KMS-11 (cell line): ENCODE data around the gene SULT1A2.
"Not testable (repeated sequence)": the region's sequence is repeated elsewhere in the genome, so short reads cannot be mapped to it uniquely, and the experiment has no call there.

Experiments used
- H2AFZ ChIP-seq: fragments of 200-600 bp; sonication (generic); 2 replicates; pipeline ENCODE4 v1.6.1; 2016; ENCODE audit warnings: antibody characterized with exemption, mixed run types, low read depth
- H3K27ac ChIP-seq: fragments of 200-600 bp; sonication (generic); 2 replicates; pipeline ENCODE4 v1.6.1; 2016; ENCODE audit warnings: mild to moderate bottlenecking, mixed run types
- H3K27me3 ChIP-seq: fragments of 200-600 bp; sonication (generic); 2 replicates; pipeline ENCODE4 v1.6.1; 2017; ENCODE audit warnings: mild to moderate bottlenecking, low read depth, mixed run types, moderate library complexity; ENCODE audit not compliant: insufficient read depth
- H3K36me3 ChIP-seq: fragments of 200-600 bp; sonication (generic); 2 replicates; pipeline ENCODE4 v1.6.1; 2017; ENCODE audit warnings: mild to moderate bottlenecking, mixed run types; ENCODE audit not compliant: insufficient read depth
- H3K4me1 ChIP-seq: fragments of 200-600 bp; sonication (generic); 2 replicates; pipeline ENCODE4 v1.6.1; 2016; ENCODE audit warnings: mild to moderate bottlenecking, low read depth, mixed run types; ENCODE audit not compliant: poor library complexity, severe bottlenecking
- H3K4me2 ChIP-seq: fragments of 200-600 bp; sonication (generic); 2 replicates; pipeline ENCODE4 v1.7.0; 2016; ENCODE audit warnings: mild to moderate bottlenecking, mixed run types
- H3K4me3 ChIP-seq: fragments of 200-600 bp; sonication (generic); IDR thresholded peaks from 2 replicates; pipeline ENCODE4 v1.6.1; 2017; ENCODE audit warnings: low read depth, low read length, mixed read lengths; ENCODE audit not compliant: insufficient read depth
- H3K79me2 ChIP-seq: fragments of 200-600 bp; sonication (generic); 2 replicates; pipeline ENCODE4 v1.6.1; 2016; ENCODE audit warnings: low read depth, mixed run types; ENCODE audit not compliant: insufficient read depth
- H3K9ac ChIP-seq: fragments of 200-600 bp; sonication (generic); 2 replicates; pipeline ENCODE4 v1.6.1; 2016; ENCODE audit warnings: mild to moderate bottlenecking, mixed run types
- H4K20me1 ChIP-seq: fragments of 200-600 bp; sonication (generic); 2 replicates; pipeline ENCODE4 v1.6.1; 2016; ENCODE audit warnings: mild to moderate bottlenecking, mixed run types; ENCODE audit not compliant: insufficient read depth
- TF ChIP-seq, protein P1 (sequence below): fragments of 200-600 bp; sonication (generic); conservative IDR thresholded peaks from 2 replicates; pipeline ENCODE4 v1.6.1; 2017; ENCODE audit warnings: low read depth, mild to moderate bottlenecking, antibody characterized with exemption, low read length, moderate library complexity, mixed read lengths

Gene SULT1A2

DNA sequence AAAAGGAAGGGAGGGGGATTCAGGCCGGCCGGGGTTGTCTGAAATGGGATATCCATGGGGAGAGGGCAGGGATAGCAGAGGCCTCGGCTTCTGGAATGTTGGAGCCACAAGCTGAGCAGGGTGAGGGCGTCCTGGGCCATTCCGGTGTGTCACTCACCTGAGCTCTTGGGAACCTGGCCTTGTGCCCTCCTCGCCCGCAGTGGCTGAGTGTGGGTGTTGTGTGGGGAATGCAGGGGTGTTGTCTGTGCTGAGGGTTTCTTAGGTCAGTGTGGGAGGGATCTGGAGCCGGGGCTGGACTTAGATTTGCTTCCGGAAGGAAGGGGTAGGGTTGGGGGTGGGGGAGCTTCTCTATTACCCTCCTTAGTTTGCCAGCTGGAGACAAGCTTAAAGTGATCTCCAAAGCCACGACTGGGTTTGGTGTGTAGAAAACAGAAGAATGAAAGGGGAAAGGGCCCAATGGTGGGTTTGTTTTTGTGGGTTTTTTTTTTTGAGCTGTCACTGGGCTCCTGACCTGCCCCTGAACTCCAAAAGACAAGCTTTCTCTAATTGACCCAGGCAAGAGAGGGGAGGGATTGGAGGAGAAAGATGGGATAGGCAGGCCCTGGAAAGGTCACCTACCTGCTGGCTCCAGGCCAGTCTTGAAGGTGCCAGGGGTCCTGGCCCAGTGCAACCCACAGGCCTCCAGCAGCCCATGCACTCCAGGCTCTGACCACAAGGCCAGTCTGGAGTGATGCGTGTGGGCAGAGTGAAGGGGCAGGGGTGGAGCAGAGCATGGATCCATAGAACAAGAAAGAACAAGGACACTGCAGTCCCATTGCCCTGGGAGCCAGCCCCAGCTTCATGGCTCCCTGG is at the start of gene SULT1A2:
SULT1A2 (minus strand) TSS at position 211 of the 852 bp plus-strand sequence. CDS start 1,120 bp downstream, outside the sequence.
- Histone ChIP-seq H3K9ac (no peak within 1 kb of the TSS), H3K36me3 (no peaks in the 10 kb centered on the region), H4K20me1 (no peaks in the 10 kb centered on the region), H3K27me3 (no peaks in the 10 kb centered on the region), H3K79me2 (no peaks in the 10 kb centered on the region), H3K4me3 (no peak within 1 kb of the TSS), H3K27ac (no peak within 1 kb of the TSS), H3K4me2 (peak within 1 kb of the TSS; percentile 41; the same call in 1 of the 2 replicates), H2AFZ (no peak within 1 kb of the TSS; the same call in 1 of the 2 replicates), H3K4me1 (peaks cover 16% of the 10 kb centered on the region)
- TF ChIP-seq, protein P1, sequence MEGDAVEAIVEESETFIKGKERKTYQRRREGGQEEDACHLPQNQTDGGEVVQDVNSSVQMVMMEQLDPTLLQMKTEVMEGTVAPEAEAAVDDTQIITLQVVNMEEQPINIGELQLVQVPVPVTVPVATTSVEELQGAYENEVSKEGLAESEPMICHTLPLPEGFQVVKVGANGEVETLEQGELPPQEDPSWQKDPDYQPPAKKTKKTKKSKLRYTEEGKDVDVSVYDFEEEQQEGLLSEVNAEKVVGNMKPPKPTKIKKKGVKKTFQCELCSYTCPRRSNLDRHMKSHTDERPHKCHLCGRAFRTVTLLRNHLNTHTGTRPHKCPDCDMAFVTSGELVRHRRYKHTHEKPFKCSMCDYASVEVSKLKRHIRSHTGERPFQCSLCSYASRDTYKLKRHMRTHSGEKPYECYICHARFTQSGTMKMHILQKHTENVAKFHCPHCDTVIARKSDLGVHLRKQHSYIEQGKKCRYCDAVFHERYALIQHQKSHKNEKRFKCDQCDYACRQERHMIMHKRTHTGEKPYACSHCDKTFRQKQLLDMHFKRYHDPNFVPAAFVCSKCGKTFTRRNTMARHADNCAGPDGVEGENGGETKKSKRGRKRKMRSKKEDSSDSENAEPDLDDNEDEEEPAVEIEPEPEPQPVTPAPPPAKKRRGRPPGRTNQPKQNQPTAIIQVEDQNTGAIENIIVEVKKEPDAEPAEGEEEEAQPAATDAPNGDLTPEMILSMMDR, result no peak

DNA sequence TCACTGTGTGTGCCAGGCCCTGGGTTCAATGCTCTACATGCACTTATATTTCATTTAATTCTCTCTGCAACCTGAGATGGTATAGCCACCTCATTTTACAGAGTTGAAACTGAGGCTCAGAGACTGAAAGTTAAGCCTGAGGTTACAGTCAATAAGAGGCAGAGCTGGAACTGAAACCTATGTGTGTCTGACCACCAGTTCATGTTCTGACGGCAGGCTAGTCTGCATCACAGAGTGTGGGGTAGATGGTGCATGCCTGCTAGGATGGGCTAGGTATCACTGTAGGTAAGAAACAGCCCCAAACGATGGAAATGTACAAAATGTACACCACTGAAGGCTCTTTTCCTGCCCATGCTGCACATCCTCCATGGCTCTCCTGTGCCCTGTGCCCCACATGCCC is 43.1 kb upstream of the SULT1A2 start:
- not testable (repeated sequence) for H2AFZ ChIP-seq, H3K9ac ChIP-seq, H3K4me3 ChIP-seq, H3K27ac ChIP-seq, H4K20me1 ChIP-seq, H3K79me2 ChIP-seq, H3K27me3 ChIP-seq, H3K36me3 ChIP-seq
- Histone ChIP-seq H3K4me1 (peaks cover 30% of the 10 kb centered on the region), H3K4me2 (peak overlapping the region; percentile 94)

DNA sequence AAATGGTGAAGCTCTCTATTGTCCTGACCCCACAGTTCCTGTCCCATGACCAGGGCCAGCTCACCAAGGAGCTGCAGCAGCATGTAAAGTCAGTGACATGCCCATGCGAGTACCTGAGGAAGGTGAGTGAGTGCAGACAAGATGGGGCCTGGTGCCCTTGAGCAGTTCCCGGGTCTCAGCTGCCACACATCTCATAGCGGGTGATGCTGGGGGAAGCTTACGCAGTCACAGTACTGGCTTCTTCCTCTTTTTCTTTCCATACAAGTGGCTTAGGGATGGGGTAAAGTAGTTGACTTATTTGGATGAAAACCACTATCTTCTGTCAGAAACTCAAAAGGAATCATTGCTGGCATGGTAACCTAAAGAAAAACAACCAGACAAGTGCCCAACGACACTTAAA is 41.5 kb upstream of the SULT1A2 start:
- H3K4me1 ChIP-seq, result peaks cover 30% of the 10 kb centered on the region
- H3K36me3 ChIP-seq, H3K4me3 ChIP-seq, H3K79me2 ChIP-seq, H3K9ac ChIP-seq, H3K27me3 ChIP-seq, H3K4me2 ChIP-seq, H3K27ac ChIP-seq, H2AFZ ChIP-seq, H4K20me1 ChIP-seq: not testable (repeated sequence)

DNA sequence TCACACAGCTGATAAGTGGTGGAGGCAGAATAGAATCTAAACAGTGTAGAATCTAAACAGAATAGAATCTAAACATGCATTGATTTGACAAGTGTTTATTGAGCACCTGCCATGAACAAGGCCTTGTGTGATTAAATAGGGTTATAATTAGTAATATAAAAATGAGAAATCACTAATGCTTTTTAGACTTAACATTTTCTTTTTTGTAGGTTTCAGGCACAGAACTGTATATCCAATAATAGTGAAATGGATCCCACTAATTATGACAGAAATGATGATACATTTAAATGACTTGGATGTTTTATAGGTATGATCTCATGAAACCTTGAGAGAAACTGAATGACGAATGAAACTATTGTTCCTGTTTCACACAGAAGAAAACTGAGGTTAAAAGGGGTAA is 40.9 kb upstream of the SULT1A2 start, which contains the start of gene NPIPB8:
NPIPB8 (plus strand) TSS at position 301 of the 400 bp plus-strand sequence. CDS start 296 bp downstream, outside the sequence.
- H3K4me2 ChIP-seq, H2AFZ ChIP-seq, H4K20me1 ChIP-seq, H3K27ac ChIP-seq, H3K9ac ChIP-seq, H3K27me3 ChIP-seq, H3K36me3 ChIP-seq, H3K79me2 ChIP-seq, H3K4me3 ChIP-seq: not testable (repeated sequence)
- peaks cover 30% of the 10 kb centered on the region for H3K4me1 ChIP-seq

DNA sequence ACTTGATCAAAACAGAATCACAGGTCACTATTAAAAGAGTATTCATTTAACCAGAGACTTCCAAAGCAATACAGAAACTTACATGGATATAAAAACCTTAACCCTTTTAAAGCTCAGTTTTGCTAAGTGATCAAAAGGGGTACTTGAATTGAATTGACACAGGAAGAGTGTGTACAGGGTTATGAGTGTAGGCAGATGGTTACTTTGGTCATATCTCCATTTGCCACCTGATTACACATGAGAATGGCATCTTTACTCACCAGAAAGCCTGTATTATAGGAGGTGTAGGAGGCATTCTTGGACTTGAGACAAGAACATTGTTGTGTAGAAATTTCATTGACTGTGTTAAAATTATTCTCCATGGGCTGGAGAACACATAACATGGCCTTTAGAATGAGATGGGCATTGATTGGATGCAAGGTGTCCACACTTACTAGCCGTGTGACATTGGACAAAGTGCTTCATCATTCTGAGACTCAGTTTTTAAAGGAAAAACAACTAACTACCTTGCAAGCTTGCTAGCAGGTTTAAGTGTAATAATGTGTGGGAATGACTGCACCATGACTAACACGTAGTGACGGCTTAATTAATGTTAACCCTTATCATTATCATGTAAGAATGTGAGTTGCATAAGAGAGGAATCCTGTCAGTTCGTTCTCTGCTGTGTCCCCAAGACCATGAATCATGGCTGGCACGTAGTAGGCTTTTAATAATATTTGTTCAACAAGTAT is 39.4 kb upstream of the SULT1A2 start:
- H3K4me2 ChIP-seq, H3K9ac ChIP-seq, H2AFZ ChIP-seq, H3K27me3 ChIP-seq, H3K4me3 ChIP-seq, H3K27ac ChIP-seq, H3K36me3 ChIP-seq, H3K79me2 ChIP-seq, H4K20me1 ChIP-seq: not testable (repeated sequence)
- H3K4me1 ChIP-seq, result peaks cover 30% of the 10 kb centered on the region

DNA sequence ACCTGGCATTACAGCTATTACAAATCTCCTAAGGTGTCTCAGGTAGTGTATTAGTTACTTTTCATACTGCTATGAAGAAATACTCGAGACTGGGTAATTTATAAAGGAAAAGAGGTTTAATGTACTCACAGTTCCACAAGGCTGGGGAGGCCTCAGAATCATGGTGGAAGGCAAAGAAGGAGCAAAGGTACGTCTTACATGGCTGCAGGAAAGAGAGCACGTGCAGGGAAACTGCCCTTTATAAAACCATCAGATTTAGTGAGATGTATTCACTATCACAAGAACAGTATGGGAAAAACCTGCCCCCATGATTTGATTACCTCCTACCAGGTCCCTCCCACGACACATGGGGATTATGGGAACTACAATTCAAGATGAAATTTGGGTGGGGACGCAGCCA is 34.1 kb upstream of the SULT1A2 start:
- H3K36me3 ChIP-seq, result not testable (repeated sequence)

More for the DNA sequence above, 34.1 kb upstream of the SULT1A2 start:
- not testable (repeated sequence) for H4K20me1 ChIP-seq, H3K79me2 ChIP-seq, H3K27me3 ChIP-seq, H3K9ac ChIP-seq, H3K27ac ChIP-seq, H3K4me1 ChIP-seq, H3K4me2 ChIP-seq, H3K4me3 ChIP-seq, H2AFZ ChIP-seq
